Measurements from ENCODE around the gene DAP.

GRCh38 chr5:10741661-10742060 is 19.4 kb downstream of the DAP start:
- no peak for TF ChIP-seq CTCF (IDR thresholded peaks at IDR 0.05)
- TF ChIP-seq RELA (CRISPR knock-in tag; IDR thresholded peaks at IDR 0.05; ENCODE audit: borderline replicate concordance), result no peak
- TF ChIP-seq KAT7 (CRISPR knock-in tag; IDR thresholded peaks at IDR 0.05; ENCODE audit: borderline replicate concordance), result no peak
- TF ChIP-seq ZNF425 (CRISPR knock-in tag; conservative IDR thresholded peaks at IDR 0.05), result no peak
